ENCODE data around the gene ADAMTS3. TPM values are rescaled to one million over a fixed set of nuclear protein-coding genes. Genes with fewer than 3 reads are reported as not detected.

ADAMTS3 gene
- total and polyA plus RNA-seq, 2 experiments from 2014 or later: 1.2 to 3.7 TPM

- Mint-ChIP-seq H3K27ac (no peak overlapping the region), H3K36me3 (ENCODE audit: low read depth) (no peaks in the 10 kb centered on the region), H3K27me3 (ENCODE audit: insufficient read depth, low read depth, poor library complexity) (peaks cover 3% of the 10 kb centered on the region), H3K4me3 (no peak overlapping the region), H3K4me1 (no peaks in the 10 kb centered on the region), H3K9me3 (no peaks in the 10 kb centered on the region)
- Histone ChIP-seq H3K27ac (ENCODE audit: low read depth) (no peak overlapping the region), H3K9me2 (ENCODE audit: insufficient read depth) (no peaks in the 10 kb centered on the region), H3K4me1 (ENCODE audit: insufficient read depth) (no peaks in the 10 kb centered on the region), H3F3A (replicated peaks; ENCODE audit: low read depth) (no peaks in the 10 kb centered on the region), H3K4me2 (no peak overlapping the region), H4K20me1 (replicated peaks; ENCODE audit: insufficient read depth) (no peaks in the 10 kb centered on the region), H3K27me3 (ENCODE audit: insufficient read depth) (no peaks in the 10 kb centered on the region), H3K79me2 (replicated peaks; ENCODE audit: insufficient read depth) (no peaks in the 10 kb centered on the region), H3K36me3 (ENCODE audit: insufficient read depth) (no peaks in the 10 kb centered on the region), H2AFZ (no peak overlapping the region), H3K4me3 (no peak overlapping the region)
- no peak for DNase-seq (ENCODE audit: low spot score)
- TF ChIP-seq EZH2phosphoT487 (IDR thresholded peaks at IDR 0.05; ENCODE audit: unreplicated experiment): no peak
- no peak for TF ChIP-seq ZNF462 (CRISPR knock-in tag; IDR thresholded peaks at IDR 0.05)
- no peak for TF ChIP-seq POLR2AphosphoS5 (IDR thresholded peaks at IDR 0.05; ENCODE audit: low read depth)
- TF ChIP-seq REST (IDR thresholded peaks at IDR 0.05; ENCODE audit: unreplicated experiment): no peak
- TF ChIP-seq JUNB (IDR thresholded peaks at IDR 0.05; ENCODE audit: unreplicated experiment): no peak
- TF ChIP-seq STAT1 (IDR thresholded peaks at IDR 0.05; ENCODE audit: unreplicated experiment): no peak
- no peak for TF ChIP-seq ETS1 (IDR thresholded peaks at IDR 0.05)
- no peak for TF ChIP-seq CREB1 (CRISPR knock-in tag; IDR thresholded peaks at IDR 0.05; ENCODE audit: low read depth)
- no peak for TF ChIP-seq EZH2 (IDR thresholded peaks at IDR 0.05; ENCODE audit: low read depth, unreplicated experiment)
- ATAC-seq: no peak
Measured at GRCh38 chr4:72378901-72379300, 190.1 kb downstream of the ADAMTS3 start.
